Panc1 (cell line): Measurements from ENCODE around the gene KRT2. TPM values are rescaled to one million over a fixed set of nuclear protein-coding genes. Genes with fewer than 3 reads are reported as not detected.

Experiments used
- ATAC-seq: fragments of 200-7000 bp; cut with Tn5 transposase; 2 replicates; pipeline ENCODE4 v1.9.1; 2020; ENCODE audit warnings: mild to moderate bottlenecking, moderate library complexity
- BruUV-seq: library from RNA; stranded (reverse); fragments of 400-500 nt; replicated peaks from 2 replicates; lab custom pipeline; 2021; lab: Mats Ljungman, UMichigan
- CTCF ChIA-PET: fragments of 300-600 bp; sonication (Branson Sonifier 250); formaldehyde crosslinking; loops from one replicate; lab custom pipeline; 2022; ENCODE audit warnings: antibody characterized with exemption; lab: Charles Lee
- POLR2A ChIA-PET: fragments of 300-600 bp; sonication (Branson Sonifier 250); formaldehyde crosslinking; loops from one replicate; lab custom pipeline; 2022; ENCODE audit warnings: antibody characterized with exemption; lab: Charles Lee
- DNase-seq: peaks from one replicate; pipeline ENCODE4 v3.0.0-alpha.2; 2010; ENCODE audit warnings: low read depth, low spot score
- H3K27ac ChIP-seq: 2 replicates; pipeline ENCODE4 v1.5.1; 2011; ENCODE audit warnings: mild to moderate bottlenecking, low read length, inconsistent platforms
- H3K27me3 ChIP-seq: fragments of 200-500 bp; sonication (Bioruptor generic); 2 replicates; pipeline ENCODE4 v1.6.0; 2014; ENCODE audit warnings: low read length, inconsistent platforms; ENCODE audit not compliant: control insufficient read depth, insufficient read depth
- H3K36me3 ChIP-seq: fragments of 200-500 bp; sonication (Bioruptor generic); 2 replicates; pipeline ENCODE4 v1.5.1; 2014; ENCODE audit warnings: inconsistent platforms, mild to moderate bottlenecking, low read length, moderate library complexity; ENCODE audit not compliant: control insufficient read depth, insufficient read depth
- H3K4me1 ChIP-seq: 2 replicates; pipeline ENCODE4 v1.5.1; 2011; ENCODE audit warnings: inconsistent platforms, mild to moderate bottlenecking, low read length, moderate library complexity; ENCODE audit not compliant: control insufficient read depth, insufficient read depth
- H3K4me3 ChIP-seq, 2 experiments: 2 replicates each; pipeline ENCODE4 v1.5.1; 2011 to 2012; ENCODE audit warnings: low read depth in 2 of 2, low read length in 2 of 2, mild to moderate bottlenecking in 2 of 2, inconsistent platforms in 1 of 2, moderate library complexity in 1 of 2
- H3K9me3 ChIP-seq: fragments of 200-500 bp; sonication (Bioruptor generic); 2 replicates; pipeline ENCODE4 v1.5.1; 2014; ENCODE audit warnings: low read depth, mild to moderate bottlenecking, inconsistent platforms, low read length, moderate library complexity; ENCODE audit not compliant: control insufficient read depth, insufficient read depth
- CTCF ChIP-seq: fragments of 450-650 bp; IDR thresholded peaks from 2 replicates; pipeline ENCODE4 v1.5.1; 2017; ENCODE audit warnings: mild to moderate bottlenecking
- POLR2AphosphoS5 ChIP-seq: IDR thresholded peaks from 2 replicates; pipeline ENCODE4 v1.6.1; 2012; ENCODE audit warnings: mild to moderate bottlenecking, low read depth, low read length, moderate library complexity
- REST ChIP-seq, 2 experiments: IDR thresholded peaks; 2 replicates each; pipeline ENCODE4 v1.6.1; 2011 to 2012; ENCODE audit warnings: low read depth in 2 of 2, control low read depth in 1 of 2, low read length in 1 of 2, mild to moderate bottlenecking in 1 of 2, moderate library complexity in 1 of 2; ENCODE audit not compliant: insufficient read depth in 1 of 2
- SIN3A ChIP-seq: IDR thresholded peaks from 2 replicates; pipeline ENCODE4 v1.6.1; 2012; ENCODE audit warnings: low read depth, mild to moderate bottlenecking, low read length, moderate library complexity, borderline replicate concordance; ENCODE audit not compliant: insufficient read depth
- TCF7L2 ChIP-seq: IDR thresholded peaks from 2 replicates; pipeline ENCODE4 v1.6.1; 2011; ENCODE audit warnings: mild to moderate bottlenecking, low read depth, low read length, inconsistent platforms
- in situ Hi-C: cut with HindIII; loops from 2 replicates; pipeline ENCODE4 v1.10.0; 2016; ENCODE audit warnings: low sequenced_read_pairs, low pct_unique_long_range_greater_than_20kb
- intact Hi-C: fragments of 100-400 bp; cut with micrococcal nuclease; formaldehyde crosslinking; loops from one replicate; pipeline ENCODE4 v1.10.0; 2022; ENCODE audit not compliant: unreplicated experiment
- total RNA-seq: library from RNA; stranded (reverse); gene quantifications from one replicate; pipeline ENCODE4 v1.2.1, GENCODE V29; 2021; ENCODE audit not compliant: unreplicated experiment

The KRT2 gene
- total RNA-seq, 1 experiment from 2014 or later: 0.33 TPM

GRCh38 chr12:52628841-52629240 is 23.2 kb downstream of the KRT2 start:
- CTCF ChIA-PET: no interaction called here
- Histone ChIP-seq H3K9me3 (no peaks in the 10 kb centered on the region), H3K36me3 (no peaks in the 10 kb centered on the region), H3K4me1 (no peaks in the 10 kb centered on the region), H3K27ac (no peak overlapping the region), H3K27me3 (peaks cover 19% of the 10 kb centered on the region), H3K4me3 (no peak overlapping the region)
- POLR2A ChIA-PET: no interaction called here
- intact Hi-C loops: no loop called here
- ATAC-seq (no peak), DNase-seq (no peak)
- TF ChIP-seq SIN3A (no peak), TCF7L2 (no peak), CTCF (no peak)
- no TSS peak for BruUV-seq
- in situ Hi-C loops: no loop called here

GRCh38 chr12:52628111-52628507 is 23.9 kb downstream of the KRT2 start:
- no peaks in the 10 kb centered on the region for H3K4me1 ChIP-seq
- no peak overlapping the region for H3K4me3 ChIP-seq
- intact Hi-C loops (no loop called here), in situ Hi-C loops (no loop called here)
- no peaks in the 10 kb centered on the region for H3K9me3 ChIP-seq
- TF ChIP-seq TCF7L2 (no peak), POLR2AphosphoS5 (no peak), CTCF (no peak), REST (IDR thresholded peaks at IDR 0.05; ENCODE audit: insufficient read depth in 1 of 2, low read depth in 2 of 2, low read length in 1 of 2) (no peak), SIN3A (no peak)
- ChIA-PET POLR2A (no interaction called here), CTCF (no interaction called here)
- no peaks in the 10 kb centered on the region for H3K36me3 ChIP-seq
- no peak for DNase-seq
- H3K27ac ChIP-seq: no peak overlapping the region
- no TSS peak for BruUV-seq
- peaks cover 23% of the 10 kb centered on the region for H3K27me3 ChIP-seq
- ATAC-seq: no peak
